ES-I3 (cell line): ENCODE data around the gene MAN2A2.
"Not testable (repeated sequence)": the region's sequence is repeated elsewhere in the genome, so short reads cannot be mapped to it uniquely, and the experiment has no call there.

ENCODE experiments used
- H3K36me3 ChIP-seq: 2 replicates; pipeline ENCODE4 v1.6.1; 2013; ENCODE audit warnings: mild to moderate bottlenecking, low read length, control low read depth, moderate library complexity; ENCODE audit not compliant: insufficient read depth
- H3K4me1 ChIP-seq: 2 replicates; pipeline ENCODE4 v1.6.1; 2013; ENCODE audit warnings: mild to moderate bottlenecking, control low read depth, low read length; ENCODE audit not compliant: insufficient read depth
- H3K9ac ChIP-seq: 2 replicates; pipeline ENCODE4 v1.6.1; 2013; ENCODE audit warnings: low read depth, mild to moderate bottlenecking, low read length, moderate library complexity
- H3K9me3 ChIP-seq: 2 replicates; pipeline ENCODE4 v1.6.1; 2013; ENCODE audit warnings: mild to moderate bottlenecking, low read length, moderate library complexity; ENCODE audit not compliant: control insufficient read depth, insufficient read depth

The MAN2A2 gene

DNA sequence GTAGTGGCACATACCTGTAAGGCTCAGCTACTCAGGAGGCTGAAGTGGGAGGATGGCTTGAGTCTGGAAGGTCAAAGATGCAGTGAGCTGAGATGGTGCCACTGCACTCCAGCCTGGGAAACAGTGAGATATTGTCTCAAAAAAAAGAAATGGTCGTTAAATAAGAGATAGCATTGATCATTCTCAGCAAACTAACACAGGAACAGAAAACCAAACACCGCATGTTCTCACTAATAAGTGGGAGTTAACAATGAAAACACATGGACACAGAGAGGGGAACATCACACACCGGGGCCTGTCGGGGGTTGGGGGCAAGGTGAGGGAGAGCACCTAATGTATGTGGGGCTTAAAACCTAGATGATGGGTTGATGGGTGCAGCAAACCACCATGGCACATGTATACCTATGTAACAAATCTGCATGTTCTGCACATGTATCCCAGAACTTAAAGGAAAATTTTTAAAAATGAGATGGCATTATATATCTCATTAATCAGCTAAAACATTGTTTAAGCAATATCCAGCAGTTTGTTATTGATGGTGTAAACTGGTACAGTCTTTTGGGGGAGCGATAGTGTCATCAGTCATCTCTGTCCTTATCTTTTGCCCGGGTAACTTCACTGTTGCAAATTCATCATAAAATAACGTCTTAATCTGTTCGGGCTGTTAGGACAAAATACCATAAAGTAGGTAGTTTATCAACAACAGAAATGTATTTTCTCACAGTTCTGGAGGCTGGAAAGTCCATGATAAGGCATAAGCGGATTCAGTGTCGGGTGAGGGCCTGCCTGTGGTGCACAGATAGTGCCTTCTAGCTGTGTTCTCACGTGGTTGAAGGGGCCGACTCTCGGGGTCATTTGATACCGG is 1.7 kb upstream of the MAN2A2 start:
- peak overlapping the region; percentile 81; the same call in 1 of the 2 replicates for H3K9ac ChIP-seq
- no peaks in the 10 kb centered on the region for H3K4me1 ChIP-seq
- H3K9me3 ChIP-seq: no peaks in the 10 kb centered on the region
- H3K36me3 ChIP-seq: no peaks in the 10 kb centered on the region

DNA sequence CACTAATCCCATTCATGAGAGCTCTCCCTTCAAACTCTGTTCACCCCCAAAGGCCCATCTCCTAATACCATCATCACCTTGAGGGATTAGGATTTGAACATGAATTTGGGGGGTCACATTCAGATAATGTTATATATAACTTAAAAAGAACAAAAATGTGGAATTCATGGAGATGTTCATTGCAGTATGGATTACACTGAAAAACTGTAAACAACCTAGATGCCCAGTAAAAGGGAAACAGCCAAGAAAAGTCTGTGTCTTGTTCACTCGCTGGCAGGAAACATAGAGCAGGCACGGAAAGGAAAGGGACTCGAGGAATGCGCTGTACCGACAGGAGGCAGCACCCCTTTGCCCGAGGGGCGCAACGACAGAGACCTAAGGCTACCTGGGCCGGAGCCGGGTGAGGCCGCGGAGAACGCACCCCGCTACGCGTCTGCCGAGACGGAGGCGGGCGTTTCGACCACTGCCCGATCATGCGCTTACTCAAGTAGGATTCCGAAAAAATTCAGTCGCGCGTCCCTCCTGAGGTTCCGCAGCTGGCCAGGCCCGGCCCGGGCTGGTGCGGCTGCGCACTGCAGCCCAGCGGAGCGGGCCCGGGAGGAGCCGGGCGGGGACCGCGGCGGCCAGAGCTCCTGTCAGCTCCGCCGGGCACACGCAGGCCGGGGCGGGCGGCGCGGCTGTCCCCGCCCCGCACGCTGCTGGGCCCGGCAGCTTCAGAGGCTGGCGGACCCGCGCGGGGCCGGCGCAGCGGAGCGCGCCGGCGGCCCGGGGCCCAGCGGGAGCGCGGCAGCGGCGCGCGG is 862 bp upstream of the MAN2A2 start:
- Histone ChIP-seq H3K4me1 (no peaks in the 10 kb centered on the region), H3K36me3 (no peaks in the 10 kb centered on the region), H3K9ac (peak overlapping the region; percentile 81), H3K9me3 (no peaks in the 10 kb centered on the region)

DNA sequence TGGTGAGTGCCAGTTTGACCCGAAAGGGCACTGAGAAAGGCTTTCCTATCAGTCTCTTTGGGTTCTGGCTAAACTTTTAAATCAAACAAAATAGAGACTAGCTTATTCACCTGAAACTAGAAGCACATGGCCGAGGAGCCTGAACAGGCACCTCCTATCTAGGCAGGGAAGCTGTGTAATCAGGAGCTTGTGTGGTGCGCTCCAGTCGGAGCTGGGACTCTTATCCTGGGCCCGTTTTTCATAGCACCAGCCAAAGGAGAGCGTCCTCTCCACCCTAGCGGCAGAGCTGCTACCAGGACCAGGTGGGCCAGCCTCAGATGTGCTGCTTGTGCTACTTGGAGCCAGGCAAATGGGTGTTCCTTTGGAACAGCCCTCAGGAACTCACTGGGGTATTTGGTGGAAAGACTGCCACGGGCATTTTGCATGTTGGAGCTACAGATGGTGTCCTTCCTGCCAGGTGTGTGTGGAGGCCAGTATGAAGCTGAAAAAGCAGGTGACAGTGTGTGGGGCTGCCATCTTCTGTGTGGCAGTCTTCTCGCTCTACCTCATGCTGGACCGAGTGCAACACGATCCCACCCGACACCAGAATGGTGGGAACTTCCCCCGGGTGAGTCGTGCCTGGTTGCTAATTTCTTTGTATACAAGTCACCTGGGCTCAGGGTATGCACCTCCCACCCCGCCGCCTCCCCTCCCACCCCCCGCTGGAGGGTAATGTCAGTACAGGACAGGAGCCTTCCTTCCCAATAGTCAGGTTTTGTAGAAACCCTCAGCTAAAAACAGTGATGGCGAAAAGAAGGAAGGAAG is 833 bp downstream of the MAN2A2 start:
- no peaks in the 10 kb centered on the region for H3K4me1 ChIP-seq
- no peaks in the 10 kb centered on the region; the same call in 1 of the 2 replicates for H3K36me3 ChIP-seq
- peak overlapping the region; percentile 81 for H3K9ac ChIP-seq
- H3K9me3 ChIP-seq: no peaks in the 10 kb centered on the region

DNA sequence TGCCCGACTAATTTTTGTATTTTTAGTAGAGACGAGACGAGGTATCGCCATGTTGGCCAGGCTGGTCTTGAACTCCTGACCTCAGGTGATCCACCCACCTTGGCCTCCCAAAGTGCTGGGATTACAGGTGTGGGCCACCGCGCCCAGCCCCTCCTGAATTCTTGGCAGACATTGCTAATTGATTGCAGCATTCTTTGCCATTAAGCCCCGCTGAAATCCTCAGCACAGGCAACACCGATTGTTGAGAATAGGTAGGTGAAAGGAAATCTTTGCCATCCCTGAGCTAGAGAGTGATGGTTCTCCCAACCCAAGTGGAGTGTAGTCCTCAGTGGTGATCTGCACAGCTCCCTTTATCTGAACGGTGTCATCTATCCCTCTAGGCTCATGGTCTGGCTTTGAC is 1.6 kb downstream of the MAN2A2 start:
- no peaks in the 10 kb centered on the region; the same call in 1 of the 2 replicates for H3K36me3 ChIP-seq
- no peaks in the 10 kb centered on the region for H3K4me1 ChIP-seq

DNA sequence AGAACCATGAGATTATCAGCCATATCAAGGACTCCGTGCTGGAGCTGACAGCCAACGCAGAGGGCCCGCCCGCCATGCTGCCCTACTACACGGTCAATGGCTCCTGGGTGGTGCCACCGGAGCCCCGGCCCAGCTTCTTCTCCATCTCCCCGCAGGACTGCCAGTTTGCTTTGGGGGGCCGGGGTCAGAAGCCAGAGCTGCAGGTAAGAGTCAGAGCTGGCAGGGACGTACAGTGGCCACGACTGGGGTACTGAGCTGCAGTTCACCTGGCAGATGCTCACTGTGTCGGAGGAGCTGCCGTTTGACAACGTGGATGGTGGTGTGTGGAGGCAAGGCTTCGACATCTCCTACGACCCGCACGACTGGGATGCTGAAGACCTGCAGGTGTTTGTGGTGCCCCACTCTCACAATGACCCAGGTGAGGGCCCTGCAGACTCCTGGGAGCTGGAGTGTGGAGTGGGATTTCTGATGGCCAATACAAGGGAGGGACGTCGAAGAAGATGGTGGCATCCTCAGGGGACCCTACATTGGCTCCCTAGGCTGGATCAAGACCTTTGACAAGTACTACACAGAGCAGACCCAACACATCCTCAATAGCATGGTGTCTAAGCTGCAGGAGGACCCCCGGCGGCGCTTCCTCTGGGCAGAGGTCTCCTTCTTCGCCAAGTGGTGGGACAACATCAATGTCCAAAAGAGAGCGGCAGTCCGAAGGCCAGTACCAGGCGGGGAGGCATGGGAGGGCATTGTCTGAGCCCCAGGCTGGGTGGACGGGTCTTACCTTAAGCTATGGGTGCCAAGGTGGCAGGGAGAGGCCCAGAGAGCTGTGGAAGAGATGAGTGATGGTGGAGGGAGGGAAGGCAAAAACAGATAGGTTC is 2.4 kb downstream of the MAN2A2 start:
- Histone ChIP-seq H3K4me1 (no peaks in the 10 kb centered on the region), H3K9me3 (no peaks in the 10 kb centered on the region), H3K9ac (no peak overlapping the region), H3K36me3 (no peaks in the 10 kb centered on the region; the same call in 1 of the 2 replicates)

More for the DNA sequence above, 1.6 kb downstream of the MAN2A2 start:
- no peaks in the 10 kb centered on the region for H3K9me3 ChIP-seq
- no peak overlapping the region for H3K9ac ChIP-seq

DNA sequence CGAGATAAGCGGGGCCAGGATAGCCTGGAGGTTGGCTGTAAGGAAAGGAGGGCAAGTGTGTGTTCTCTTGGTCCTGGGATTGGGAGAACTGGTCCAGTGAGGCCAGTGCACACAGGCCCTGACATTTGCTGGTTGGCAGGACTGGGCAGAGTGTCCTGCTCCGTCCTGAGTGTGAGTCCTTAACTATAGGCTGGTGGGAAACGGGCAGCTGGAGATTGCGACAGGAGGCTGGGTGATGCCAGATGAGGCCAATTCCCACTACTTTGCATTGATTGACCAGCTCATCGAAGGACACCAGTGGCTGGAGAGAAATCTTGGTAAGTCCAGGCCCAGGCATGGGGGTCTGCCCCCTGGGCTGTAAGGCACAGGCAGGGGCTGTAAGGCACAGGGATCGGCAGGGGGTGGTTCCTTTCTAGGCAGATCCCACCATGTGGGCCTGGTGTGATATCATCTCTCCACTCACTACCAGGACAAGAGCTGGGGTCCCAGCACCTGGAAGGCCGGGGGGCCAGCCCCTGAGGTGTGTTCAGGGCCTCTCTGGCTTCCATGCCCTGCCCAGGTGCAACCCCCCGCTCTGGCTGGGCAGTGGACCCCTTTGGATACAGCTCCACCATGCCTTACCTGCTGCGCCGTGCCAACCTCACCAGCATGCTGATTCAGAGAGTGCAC is 3.2 kb downstream of the MAN2A2 start:
- Histone ChIP-seq H3K36me3 (no peaks in the 10 kb centered on the region; the same call in 1 of the 2 replicates), H3K4me1 (no peaks in the 10 kb centered on the region), H3K9ac (no peak overlapping the region), H3K9me3 (no peaks in the 10 kb centered on the region)

DNA sequence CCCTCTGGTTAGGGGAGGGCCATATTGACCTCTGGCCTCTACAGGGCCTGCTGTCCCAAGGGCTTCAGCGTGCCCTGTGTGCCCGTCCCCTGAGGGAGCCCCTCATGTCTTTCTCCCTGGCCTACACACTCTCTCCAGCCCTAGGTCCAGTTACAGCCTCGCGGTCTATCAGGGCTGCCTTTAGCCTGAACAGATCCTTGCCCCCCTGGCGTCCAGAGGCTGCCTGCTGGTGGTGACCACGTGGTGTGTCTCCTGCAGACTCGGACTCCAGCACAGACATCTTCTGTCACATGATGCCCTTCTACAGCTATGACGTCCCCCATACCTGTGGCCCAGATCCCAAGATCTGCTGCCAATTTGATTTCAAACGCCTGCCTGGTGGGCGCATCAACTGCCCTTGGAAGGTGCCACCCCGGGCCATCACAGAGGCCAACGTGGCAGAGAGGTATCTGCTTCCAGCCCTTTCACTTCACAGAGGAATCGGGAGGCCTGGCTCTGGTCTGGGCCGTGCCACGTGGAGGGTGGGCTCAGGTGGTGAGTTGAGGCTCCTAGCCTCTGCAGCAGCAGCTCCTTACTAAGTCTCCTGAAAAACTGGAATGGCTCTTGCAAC is 4.1 kb downstream of the MAN2A2 start:
- Histone ChIP-seq H3K4me1 (no peaks in the 10 kb centered on the region), H3K36me3 (no peaks in the 10 kb centered on the region; the same call in 1 of the 2 replicates), H3K9ac (no peak overlapping the region)

DNA sequence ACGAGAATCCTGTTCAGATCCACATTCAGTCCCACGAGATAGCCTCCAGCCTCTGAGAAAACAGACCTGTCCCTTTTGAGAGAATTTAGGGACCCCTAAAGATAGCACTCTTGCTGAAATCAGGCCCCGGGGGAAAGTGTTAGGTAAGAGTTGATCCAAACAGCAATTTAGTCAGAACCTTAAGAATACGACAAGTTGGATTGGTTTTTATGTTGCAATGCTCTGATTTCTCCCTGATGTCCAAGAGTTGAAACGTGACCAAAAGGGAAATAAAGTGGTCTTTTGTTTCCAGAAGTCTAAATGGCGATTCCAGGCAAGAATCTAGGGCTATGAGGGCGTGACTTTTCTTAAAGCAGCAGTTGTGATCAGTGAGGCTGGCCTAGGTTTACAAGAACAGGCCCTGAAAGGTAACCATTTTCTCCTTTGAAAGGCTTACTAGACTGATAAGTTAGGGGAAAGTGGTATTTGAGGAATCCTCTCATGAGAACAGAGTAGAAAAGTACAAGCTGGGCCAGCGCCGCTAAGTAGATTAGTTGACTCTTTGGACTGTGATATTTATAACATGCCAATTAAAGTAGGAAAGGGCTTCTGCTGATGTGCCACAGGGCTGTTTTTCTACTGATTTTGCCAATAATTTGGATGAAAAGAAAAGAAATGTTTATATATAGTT is 4.9 kb downstream of the MAN2A2 start:
- Histone ChIP-seq H3K9me3 (no peaks in the 10 kb centered on the region), H3K4me1 (no peaks in the 10 kb centered on the region), H3K9ac (no peak overlapping the region), H3K36me3 (no peaks in the 10 kb centered on the region; the same call in 1 of the 2 replicates)

More for the DNA sequence above, 4.1 kb downstream of the MAN2A2 start:
- no peaks in the 10 kb centered on the region for H3K9me3 ChIP-seq

DNA sequence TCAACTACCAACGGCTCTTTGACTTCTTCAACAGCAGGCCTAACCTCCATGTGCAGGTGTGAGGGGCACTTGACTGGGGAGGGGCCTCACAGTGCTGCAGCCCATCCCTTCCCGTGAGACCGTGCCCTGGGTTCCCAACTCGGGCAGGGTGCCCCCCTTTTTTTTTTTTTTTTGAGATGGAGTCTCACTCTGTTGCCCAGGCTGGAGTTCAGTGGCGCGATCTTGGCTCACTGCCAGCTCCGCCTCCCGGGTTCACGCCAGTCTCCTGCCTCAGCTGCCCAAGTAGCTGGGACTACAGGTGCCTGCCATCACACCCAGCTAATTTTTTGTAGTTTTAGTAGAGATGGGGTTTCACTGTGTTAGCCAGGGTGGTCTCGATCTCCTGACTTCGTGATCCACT is 6.3 kb downstream of the MAN2A2 start:
- H3K36me3 ChIP-seq, H3K9ac ChIP-seq, H3K9me3 ChIP-seq, H3K4me1 ChIP-seq: not testable (repeated sequence)

DNA sequence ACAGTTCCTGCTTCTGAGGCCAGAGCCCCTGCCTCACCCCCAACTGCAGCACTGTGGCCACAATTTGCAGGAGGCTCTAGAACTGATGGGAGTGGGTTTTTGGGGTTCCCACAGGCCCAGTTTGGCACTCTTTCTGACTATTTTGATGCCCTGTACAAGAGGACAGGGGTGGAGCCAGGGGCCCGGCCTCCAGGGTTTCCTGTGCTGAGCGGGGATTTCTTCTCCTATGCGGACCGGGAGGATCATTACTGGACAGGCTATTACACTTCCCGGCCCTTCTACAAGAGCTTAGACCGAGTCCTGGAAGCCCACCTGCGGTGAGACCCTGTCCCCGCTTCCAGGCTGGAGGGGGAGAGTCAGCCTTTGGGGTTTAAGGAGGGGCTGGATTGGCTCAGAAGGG is 6.9 kb downstream of the MAN2A2 start:
- Histone ChIP-seq H3K36me3 (no peaks in the 10 kb centered on the region; the same call in 1 of the 2 replicates), H3K9me3 (no peaks in the 10 kb centered on the region), H3K9ac (no peak overlapping the region), H3K4me1 (no peaks in the 10 kb centered on the region)

DNA sequence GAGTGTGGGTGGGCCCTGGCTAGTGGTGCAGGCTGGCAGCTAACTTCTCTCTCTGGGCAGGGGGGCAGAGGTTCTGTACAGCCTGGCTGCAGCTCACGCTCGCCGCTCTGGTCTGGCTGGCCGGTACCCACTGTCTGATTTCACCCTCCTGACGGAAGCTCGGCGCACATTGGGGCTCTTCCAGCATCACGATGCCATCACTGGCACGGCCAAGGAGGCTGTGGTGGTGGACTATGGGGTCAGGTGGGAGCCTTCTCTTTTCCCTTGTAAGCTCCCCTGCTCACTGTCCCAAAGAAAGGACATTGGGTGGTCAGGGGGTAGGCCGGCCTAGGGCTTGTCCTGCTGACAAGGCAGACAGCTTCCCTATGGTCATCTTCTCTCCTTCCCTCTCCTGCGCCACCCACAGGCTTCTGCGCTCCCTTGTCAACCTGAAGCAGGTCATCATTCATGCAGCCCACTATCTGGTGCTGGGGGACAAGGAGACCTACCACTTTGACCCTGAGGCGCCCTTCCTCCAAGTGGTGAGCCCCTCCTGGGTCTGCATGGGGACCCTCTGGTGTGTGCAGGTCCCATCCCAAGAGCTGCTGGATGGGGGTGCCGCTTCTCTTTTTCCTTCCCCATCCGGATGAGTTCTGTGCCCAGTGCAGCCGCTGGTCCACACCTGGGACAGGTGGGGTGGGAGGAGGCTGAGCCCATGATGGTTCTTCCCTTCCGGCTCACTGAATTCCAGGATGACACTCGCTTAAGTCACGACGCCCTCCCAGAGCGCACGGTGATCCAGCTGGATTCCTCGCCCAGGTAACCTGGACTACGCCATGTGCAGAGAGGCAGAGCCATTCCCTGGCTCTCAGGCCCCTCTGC is 7.6 kb downstream of the MAN2A2 start:
- H3K9ac ChIP-seq: no peak overlapping the region
- H3K9me3 ChIP-seq: no peaks in the 10 kb centered on the region
- H3K36me3 ChIP-seq: no peaks in the 10 kb centered on the region; the same call in 1 of the 2 replicates
- H3K4me1 ChIP-seq: peaks cover 4% of the 10 kb centered on the region; the same call in 1 of the 2 replicates

DNA sequence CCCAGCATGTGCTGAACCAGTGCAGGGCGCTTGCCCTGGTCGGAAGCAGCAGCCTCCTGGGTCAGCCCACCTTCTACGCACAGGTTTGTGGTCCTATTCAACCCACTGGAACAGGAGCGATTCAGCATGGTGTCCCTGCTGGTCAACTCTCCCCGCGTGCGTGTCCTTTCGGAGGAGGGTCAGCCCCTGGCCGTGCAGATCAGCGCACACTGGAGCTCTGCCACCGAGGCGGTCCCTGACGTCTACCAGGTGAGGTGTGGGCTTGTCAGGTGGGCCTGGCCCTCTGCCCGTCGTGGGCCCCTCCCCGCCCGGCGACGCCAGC is 8.2 kb downstream of the MAN2A2 start:
- H3K36me3 ChIP-seq: no peaks in the 10 kb centered on the region; the same call in 1 of the 2 replicates
- H3K4me1 ChIP-seq: peaks cover 9% of the 10 kb centered on the region; the same call in 1 of the 2 replicates
- no peak overlapping the region for H3K9ac ChIP-seq
- no peaks in the 10 kb centered on the region for H3K9me3 ChIP-seq
